Keratinocyte (primary cell): ENCODE results near the gene PLEK. TPM values are rescaled to one million over a fixed set of nuclear protein-coding genes. Genes with fewer than 3 reads are reported as not detected.

Source experiments
- DNase-seq: peaks from one replicate; pipeline ENCODE4 v3.0.0-alpha.2; 2011; ENCODE audit warnings: low read depth, missing footprints, low spot score
- FAIRE-seq: peaks from 2 replicates; lab custom pipeline; 2011; peaks lifted over from hg19 to GRCh38; lab: Jason Lieb, UNC
- H2AFZ ChIP-seq: 2 replicates; pipeline ENCODE4 v1.6.0; 2012; ENCODE audit warnings: low read length, control low read depth, inconsistent platforms; ENCODE audit not compliant: control insufficient read depth
- H3K27ac ChIP-seq: 2 replicates; pipeline ENCODE4 v1.5.1; 2011; ENCODE audit warnings: low read length; ENCODE audit not compliant: control insufficient read depth, insufficient read depth
- H3K27me3 ChIP-seq: 3 replicates; pipeline ENCODE4 v1.6.0; 2011; ENCODE audit warnings: low read length; ENCODE audit not compliant: control insufficient read depth, insufficient read depth; ENCODE audit errors: extremely low read depth
- H3K36me3 ChIP-seq, 2 experiments: 2 replicates in 1 of 2; 3 replicates in 1 of 2; pipeline ENCODE4 v1.5.1; 2011; ENCODE audit warnings: low read length in 2 of 2, mild to moderate bottlenecking in 1 of 2; ENCODE audit not compliant: control insufficient read depth in 2 of 2, insufficient read depth in 2 of 2; ENCODE audit errors: extremely low read depth in 1 of 2
- H3K4me1 ChIP-seq: 3 replicates; pipeline ENCODE4 v1.5.1; 2011; ENCODE audit warnings: low read length; ENCODE audit not compliant: control insufficient read depth, insufficient read depth; ENCODE audit errors: extremely low read depth
- H3K4me2 ChIP-seq: 3 replicates; pipeline ENCODE4 v1.6.0; 2011; ENCODE audit warnings: low read depth, low read length; ENCODE audit not compliant: control insufficient read depth, insufficient read depth; ENCODE audit errors: extremely low read depth
- H3K4me3 ChIP-seq, 3 experiments: fragments of 200-600 bp in 1 of 3; sonication (generic) in 1 of 3; 2 replicates in 2 of 3; 3 replicates in 1 of 3; pipeline ENCODE4 v1.5.1; 2011 to 2016; ENCODE audit warnings: low read length in 3 of 3, mild to moderate bottlenecking in 3 of 3, control low read depth in 2 of 3, inconsistent platforms in 1 of 3, low read depth in 1 of 3, mixed read lengths in 1 of 3, mixed run types in 1 of 3, moderate library complexity in 1 of 3; ENCODE audit not compliant: control insufficient read depth in 2 of 3, insufficient read depth in 2 of 3; ENCODE audit errors: extremely low read depth in 1 of 3
- H3K79me2 ChIP-seq: 2 replicates; pipeline ENCODE4 v1.6.0; 2012; ENCODE audit warnings: low read length; ENCODE audit not compliant: control insufficient read depth, insufficient read depth
- H3K9ac ChIP-seq: 3 replicates; pipeline ENCODE4 v1.6.0; 2011; ENCODE audit warnings: low read length; ENCODE audit not compliant: control insufficient read depth, insufficient read depth; ENCODE audit errors: extremely low read depth
- H3K9me1 ChIP-seq: 3 replicates; pipeline ENCODE4 v1.6.0; 2011; ENCODE audit warnings: low read length; ENCODE audit not compliant: control insufficient read depth, insufficient read depth; ENCODE audit errors: extremely low read depth
- H3K9me3 ChIP-seq: 2 replicates; pipeline ENCODE4 v1.5.1; 2012; ENCODE audit warnings: low read depth, low read length; ENCODE audit not compliant: control insufficient read depth
- H4K20me1 ChIP-seq: 3 replicates; pipeline ENCODE4 v1.6.0; 2011; ENCODE audit warnings: low read length; ENCODE audit not compliant: control insufficient read depth, insufficient read depth; ENCODE audit errors: extremely low read depth
- CTCF ChIP-seq, 3 experiments: IDR thresholded peaks in 1 of 3; conservative IDR thresholded peaks in 1 of 3; optimal IDR thresholded peaks in 1 of 3; 2 replicates in 2 of 3; 3 replicates in 1 of 3; pipeline versions ENCODE3 to v1.5.1; 2011; ENCODE audit warnings: low read length in 3 of 3, mild to moderate bottlenecking in 3 of 3, moderate library complexity in 2 of 3, control low read depth in 1 of 3, inconsistent platforms in 1 of 3; ENCODE audit not compliant: insufficient read depth in 2 of 3; ENCODE audit errors: extremely low read depth in 1 of 3
- EZH2 ChIP-seq: IDR thresholded peaks from one replicate; pipeline ENCODE4 v1.6.1; 2012; ENCODE audit warnings: inconsistent platforms, mild to moderate bottlenecking, low read length, moderate library complexity
- dilution Hi-C: fragments of 300-500 bp; cut with MboI; formaldehyde crosslinking; loops from one replicate; pipeline ENCODE4 v1.7.0; 2020; ENCODE audit warnings: low sequenced_read_pairs; ENCODE audit not compliant: extremely low pct_ligation_motif_present
- polyA plus RNA-seq, 5 experiments: library from polyadenylated mRNA; depleted of rRNA in 3 of 5; stranded (reverse) in 3 of 5; stranded (forward) in 1 of 5; unstranded in 1 of 5; fragments of >200 nt; gene quantifications; 1 replicate in 1 of 5; 2 replicates in 3 of 5; 3 replicates in 1 of 5; pipeline versions ENCODE4 v1.2.1 to v1.2.3, GENCODE V29; 2011 to 2012; ENCODE audit warnings: missing spikeins in 2 of 5, low read depth in 1 of 5, low replicate concordance in 1 of 5

PLEK gene
- polyA plus RNA-seq, 1 donor (not counting 4 experiments of a cell fraction or from before 2014, with no cell fraction given), result 0.04 TPM

DNA sequence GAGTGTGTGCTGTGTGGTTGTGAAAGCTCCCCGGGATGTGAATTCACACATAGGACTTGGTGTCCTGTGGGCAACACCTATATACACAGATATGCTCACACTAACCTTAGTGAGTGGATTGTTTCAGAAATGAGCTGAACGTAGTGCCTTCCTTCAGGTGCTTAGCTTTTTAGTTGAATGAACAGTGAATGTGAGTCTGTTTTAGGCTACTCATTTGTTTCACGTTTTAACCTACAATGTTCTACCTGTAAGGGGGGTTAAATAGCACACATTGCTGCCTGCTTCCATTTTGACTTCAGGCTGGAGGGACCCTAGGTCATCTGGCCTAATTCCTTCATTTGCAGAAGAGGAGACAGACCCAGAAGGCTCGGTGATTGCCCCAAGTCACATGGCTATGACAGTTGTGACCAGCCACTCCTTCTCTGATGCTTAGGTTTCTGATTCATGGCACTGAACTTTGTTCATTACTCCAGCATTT is 1.0 kb downstream of the PLEK start:
- no peak overlapping the region for H3K27ac ChIP-seq
- FAIRE-seq, result no peak
- dilution Hi-C loops, result no loop called here
- H3K27me3 ChIP-seq, result no peaks in the 10 kb centered on the region
- H3K36me3 ChIP-seq, result no peaks in the 10 kb centered on the region
- no peaks in the 10 kb centered on the region for H3K9me3 ChIP-seq
- no peak overlapping the region for H3K4me3 ChIP-seq
- H3K4me1 ChIP-seq, result peaks cover 15% of the 10 kb centered on the region
- no peak overlapping the region for H2AFZ ChIP-seq
- no peaks in the 10 kb centered on the region for H3K79me2 ChIP-seq
- no peak overlapping the region for H3K9ac ChIP-seq
- TF ChIP-seq CTCF (optimal IDR thresholded peaks at IDR 0.05 in 1 of 3, IDR thresholded peaks at IDR 0.05 in 1 of 3, conservative IDR thresholded peaks at IDR 0.05 in 1 of 3; ENCODE audit: extremely low read depth in 1 of 3, insufficient read depth in 2 of 3, low read length in 3 of 3), result no peak
- TF ChIP-seq EZH2, result no peak
- no peak for DNase-seq
- H3K9me1 ChIP-seq, result no peaks in the 10 kb centered on the region
- no peak overlapping the region for H3K4me2 ChIP-seq
- no peaks in the 10 kb centered on the region for H4K20me1 ChIP-seq

GRCh38 chr2:68367953-68368653 is 3.0 kb downstream of the PLEK start:
- Histone ChIP-seq H3K4me2 (peak overlapping the region; percentile 6), H3K9ac (peak overlapping the region; percentile 38), H2AFZ (peak overlapping the region; percentile 27), H3K36me3 (no peaks in the 10 kb centered on the region), H3K9me1 (no peaks in the 10 kb centered on the region), H3K79me2 (no peaks in the 10 kb centered on the region), H3K4me3 (no peak overlapping the region), H3K27ac (peak overlapping the region; percentile 10), H3K27me3 (no peaks in the 10 kb centered on the region), H4K20me1 (no peaks in the 10 kb centered on the region), H3K9me3 (no peaks in the 10 kb centered on the region), H3K4me1 (peaks cover 15% of the 10 kb centered on the region)
- dilution Hi-C loops, result no loop called here
- TF ChIP-seq EZH2, result no peak
- no peak for TF ChIP-seq CTCF (optimal IDR thresholded peaks at IDR 0.05 in 1 of 3, IDR thresholded peaks at IDR 0.05 in 1 of 3, conservative IDR thresholded peaks at IDR 0.05 in 1 of 3; ENCODE audit: extremely low read depth in 1 of 3, insufficient read depth in 2 of 3, low read length in 3 of 3)
- DNase-seq, result no peak
- FAIRE-seq, result no peak
